Measurements from ENCODE around the gene C4orf17.

C4orf17 gene

GRCh38 chr4:99540277-99540939 lies 29.6 kb downstream of the C4orf17 start:
- DNase-seq = no peak

GRCh38 chr4:99552872-99553271 lies 42.1 kb downstream of the C4orf17 start:
- no peak for DNase-seq

DNA sequence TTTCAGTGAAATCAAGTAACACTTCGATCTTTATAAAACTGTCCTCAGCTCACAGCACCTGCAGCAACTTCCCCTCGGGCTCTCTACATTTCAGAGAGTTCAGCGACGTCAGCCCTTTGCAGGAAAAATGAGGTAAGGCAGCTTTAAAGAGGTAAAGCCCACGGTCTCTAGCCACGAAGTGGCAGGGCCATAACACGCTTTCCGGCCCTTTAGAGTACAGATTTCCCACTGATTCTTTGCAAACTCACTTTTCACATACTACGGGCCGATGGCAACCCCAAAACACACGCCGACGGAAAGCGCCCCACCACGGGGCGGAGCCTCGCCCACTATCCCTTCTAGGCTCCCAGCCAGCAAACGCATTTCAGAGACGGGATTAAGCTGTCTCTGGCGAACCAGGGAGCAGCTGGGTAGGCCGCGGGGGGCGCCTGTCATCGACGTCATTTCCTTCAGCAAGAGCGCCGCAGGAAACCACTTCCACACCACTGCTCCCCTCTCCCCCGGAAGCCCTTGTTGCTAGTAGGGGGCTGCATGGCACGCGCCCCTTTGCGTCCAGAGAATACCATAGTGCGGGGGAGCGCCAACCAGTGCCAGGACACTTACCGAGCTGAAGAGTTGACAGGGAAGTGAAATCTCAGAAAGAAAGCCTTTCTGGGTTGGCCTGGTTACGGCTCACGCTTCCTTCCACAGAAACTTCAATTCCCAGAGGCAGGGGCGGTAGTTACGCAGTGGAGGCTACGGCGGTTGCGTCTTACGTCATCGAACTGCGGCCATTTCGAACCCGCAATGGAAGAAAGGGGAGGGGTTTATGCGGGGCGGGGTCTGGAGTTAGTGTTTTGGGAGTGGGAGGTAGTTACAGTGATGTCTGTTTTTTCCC lies 52.7 kb downstream of the C4orf17 start, which contains the start of gene TRMT10A:
Gene TRMT10A (minus strand): TSS at position 730 of the 877 bp plus-strand sequence. CDS start 4,701 bp downstream, outside the sequence.
- DNase-seq = peak; percentile 97

- no peak for DNase-seq
These were observed 54.1 kb downstream of the C4orf17 start for GRCh38 chr4:99564921-99565320.

DNA sequence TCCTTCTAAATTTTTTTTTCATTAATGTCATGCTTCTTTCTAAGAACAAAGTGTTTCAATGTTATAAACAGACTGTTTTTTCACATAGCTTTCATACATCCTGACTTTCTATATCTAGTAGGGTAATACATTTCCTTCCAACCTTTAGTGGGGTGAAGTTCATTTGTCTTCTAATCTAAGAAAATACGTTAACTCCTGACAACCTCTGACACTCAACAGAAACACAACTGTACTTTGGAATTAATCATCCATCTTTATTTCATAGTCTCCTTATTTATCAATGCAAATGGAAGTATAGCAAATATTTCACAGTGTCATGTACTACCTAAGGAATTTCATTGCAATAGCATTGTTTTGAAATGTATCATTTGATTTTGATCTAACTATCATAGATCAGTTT lies 61.1 kb downstream of the C4orf17 start:
- no peak for DNase-seq

GRCh38 chr4:99572527-99573240 lies 61.9 kb downstream of the C4orf17 start:
- DNase-seq = no peak

DNA sequence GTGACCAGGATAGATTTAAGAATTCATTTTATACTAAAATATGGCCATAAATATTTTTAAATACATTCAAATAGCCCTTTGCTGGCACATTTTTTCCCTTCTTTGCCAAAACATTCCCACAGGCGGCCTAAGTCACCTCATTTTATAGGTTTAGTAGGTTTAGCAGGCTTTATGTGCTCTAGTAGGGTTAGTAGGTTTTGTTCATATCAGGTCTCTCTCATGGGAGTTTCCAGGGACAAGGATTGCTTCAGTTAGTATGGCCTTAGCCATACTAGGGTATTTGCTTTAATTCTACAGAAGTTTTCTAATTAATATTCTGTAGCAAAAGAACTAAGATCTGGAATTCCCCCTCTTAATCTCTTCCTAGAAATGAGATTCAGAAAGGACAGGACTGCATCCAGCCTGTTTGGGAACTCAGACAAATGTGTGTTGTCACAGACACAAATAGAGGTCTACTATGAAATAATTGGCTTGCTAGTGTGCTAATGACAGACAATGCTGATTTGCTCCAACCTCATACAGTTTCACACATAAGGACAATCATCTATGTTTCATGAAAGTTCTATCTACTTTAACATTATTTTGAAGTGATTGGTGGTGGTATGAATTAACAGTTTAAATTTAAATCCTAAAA lies 63.0 kb downstream of the C4orf17 start:
- DNase-seq = no peak

DNA sequence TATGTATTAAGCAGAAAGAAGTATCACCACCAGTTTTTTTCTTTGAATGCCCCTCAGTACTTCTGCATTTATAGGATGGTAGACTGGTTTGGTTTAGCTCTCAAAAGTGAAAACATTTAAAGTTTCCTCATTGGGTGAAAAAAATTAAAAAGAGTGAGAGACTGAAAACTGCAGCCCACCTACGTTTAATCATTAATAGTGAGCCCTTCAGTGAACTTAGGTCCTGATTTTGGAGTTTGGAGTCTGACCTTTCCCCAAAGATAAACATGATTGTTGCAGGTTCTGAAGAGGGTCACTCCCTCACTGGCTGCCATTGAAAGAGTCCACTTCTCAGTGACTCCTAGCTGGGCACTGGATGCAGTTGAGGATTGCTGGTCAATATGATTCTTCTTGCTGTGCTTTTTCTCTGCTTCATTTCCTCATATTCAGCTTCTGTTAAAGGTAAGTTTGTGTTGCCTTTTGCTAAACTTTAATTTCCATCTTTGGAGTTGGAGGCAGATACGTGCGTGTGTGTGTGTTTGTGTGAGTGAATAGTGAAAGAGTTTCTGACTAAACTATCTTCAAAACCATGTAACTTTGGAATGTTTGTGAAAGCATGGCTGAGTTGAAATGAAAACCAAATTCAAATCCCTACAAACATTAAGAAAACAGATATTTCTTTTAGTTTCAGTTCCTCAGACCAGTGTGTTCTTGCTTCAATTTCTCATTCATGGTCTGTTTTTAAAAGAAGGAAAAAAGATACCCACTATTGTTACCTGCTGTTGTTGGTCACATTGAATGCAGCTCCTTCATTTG lies 63.9 kb downstream of the C4orf17 start, which contains the start of gene MTTP:
Gene MTTP (plus strand): TSS at position 295 of the 795 bp plus-strand sequence. CDS start 86 bp downstream, at position 381.
- no peak for DNase-seq

GRCh38 chr4:99578714-99579113 lies 67.9 kb downstream of the C4orf17 start:
- no peak for DNase-seq

- no peak for DNase-seq
These were observed 74.7 kb downstream of the C4orf17 start for GRCh38 chr4:99585516-99585915.

DNA sequence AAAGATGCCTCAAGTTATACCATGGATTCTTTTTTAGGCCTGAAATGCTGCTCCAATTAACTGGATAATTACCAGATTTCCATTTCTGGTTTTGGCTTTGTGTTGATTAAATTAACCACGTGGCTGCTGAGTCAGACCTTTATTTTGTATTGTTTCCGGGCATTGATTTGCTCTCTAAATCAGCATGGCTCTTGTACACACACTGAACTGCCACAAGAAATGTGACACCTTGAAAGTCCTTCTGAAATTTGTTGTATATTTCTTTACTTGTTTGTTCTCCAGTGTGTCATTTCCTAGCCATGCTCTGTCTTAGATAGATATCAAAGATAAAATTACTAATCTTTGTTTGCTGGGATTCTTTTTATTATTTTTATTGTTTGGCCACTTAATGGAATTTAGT lies 75.5 kb downstream of the C4orf17 start:
- DNase-seq = no peak

DNA sequence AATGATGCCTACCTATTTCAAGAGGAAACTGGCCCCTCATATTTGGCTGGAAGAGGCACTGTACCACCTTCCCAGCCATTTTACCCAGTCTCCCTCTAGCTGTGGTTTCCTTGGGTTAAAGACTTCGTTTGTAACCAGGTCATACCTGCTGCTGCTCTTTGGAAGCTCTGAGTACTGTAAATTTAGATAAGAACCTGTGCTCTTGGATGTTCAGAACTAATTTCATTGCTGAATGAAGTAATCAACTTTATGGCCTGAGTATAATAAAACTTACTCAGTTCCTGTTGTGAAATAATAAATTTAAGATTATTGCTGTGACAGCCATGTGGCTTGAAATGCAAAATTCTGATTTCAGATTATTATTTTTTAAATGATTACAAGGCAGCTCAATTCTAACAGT lies 76.0 kb downstream of the C4orf17 start:
- DNase-seq = no peak

DNA sequence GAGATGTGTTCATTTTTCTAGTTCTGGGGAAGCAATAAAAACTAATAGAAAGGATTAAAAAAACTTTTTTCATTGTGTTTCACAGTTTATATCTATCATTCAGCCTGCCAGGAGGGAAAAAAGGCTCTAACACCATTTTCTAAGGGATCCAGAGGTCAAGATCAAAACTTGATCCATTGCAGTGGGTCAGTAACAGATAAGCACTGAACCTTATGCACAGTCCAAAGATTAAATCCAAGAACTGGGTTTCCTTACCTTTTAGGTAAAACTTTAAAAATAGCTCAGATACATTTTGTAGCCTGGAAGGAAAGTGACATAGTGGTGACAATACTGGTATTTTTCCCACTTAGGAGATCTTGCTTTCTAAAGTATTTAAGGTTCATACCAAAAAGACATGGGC lies 76.5 kb downstream of the C4orf17 start:
- DNase-seq = no peak

- no peak for DNase-seq
These were observed 77.0 kb downstream of the C4orf17 start for GRCh38 chr4:99587803-99588202.

- no peak for DNase-seq
These were observed 80.9 kb downstream of the C4orf17 start for GRCh38 chr4:99591757-99592156.

All from NCI-H2227 treated with DMSO at 0.1 percent for 48 hours (cell line).